H1 (cell line): ENCODE results near the gene NUDCD2. TPM values are rescaled to one million over a fixed set of nuclear protein-coding genes. Genes with fewer than 3 reads are reported as not detected.

Experiments used
- CTCF ChIA-PET: fragments of 300-600 bp; sonication (Branson Sonifier 250); formaldehyde crosslinking; loops from one replicate; lab custom pipeline; 2021; ENCODE audit not compliant: partially characterized antibody; lab: Charles Lee
- POLR2A ChIA-PET: fragments of 300-600 bp; sonication (Branson Sonifier 250); formaldehyde crosslinking; loops from one replicate; lab custom pipeline; 2021; ENCODE audit warnings: inconsistent platforms; ENCODE audit not compliant: partially characterized antibody; lab: Charles Lee
- DNase-seq, 2 experiments: peaks; one replicate each; pipeline versions ENCODE4 v3.0.0 to v3.0.0-alpha.2; 2010 to 2022; ENCODE audit warnings: low spot score in 2 of 2, low read depth in 1 of 2, mixed read lengths in 1 of 2
- FAIRE-seq: peaks from 2 replicates; lab custom pipeline; 2011; peaks lifted over from hg19 to GRCh38; lab: Jason Lieb, UNC
- H2AFZ ChIP-seq: 2 replicates; pipeline ENCODE4 v1.8.1; 2012; ENCODE audit warnings: low read length, inconsistent platforms
- H2AK5ac ChIP-seq: 2 replicates; pipeline ENCODE4 v1.6.1; 2013; ENCODE audit warnings: low read depth, low read length
- H2BK120ac ChIP-seq: replicated peaks from 2 replicates; pipeline ENCODE3; 2013; ENCODE audit warnings: low read depth, low read length, inconsistent platforms
- H2BK12ac ChIP-seq: 2 replicates; pipeline ENCODE4 v1.6.1; 2013; ENCODE audit warnings: low read depth, low read length
- H2BK15ac ChIP-seq: 2 replicates; pipeline ENCODE4 v1.6.1; 2013; ENCODE audit warnings: low read length
- H2BK20ac ChIP-seq: 2 replicates; pipeline ENCODE4 v1.6.1; 2013; ENCODE audit warnings: low read length
- H2BK5ac ChIP-seq: 2 replicates; pipeline ENCODE4 v1.6.1; 2013; ENCODE audit warnings: low read depth, low read length
- H3K14ac ChIP-seq: 2 replicates; pipeline ENCODE4 v1.6.1; 2013; ENCODE audit warnings: inconsistent platforms; ENCODE audit not compliant: insufficient read length
- H3K18ac ChIP-seq: 2 replicates; pipeline ENCODE4 v1.6.1; 2013; ENCODE audit warnings: low read length; ENCODE audit errors: extremely low read depth
- H3K23ac ChIP-seq: 2 replicates; pipeline ENCODE4 v1.6.1; 2013; ENCODE audit warnings: inconsistent platforms; ENCODE audit not compliant: insufficient read length
- H3K23me2 ChIP-seq: 2 replicates; pipeline ENCODE4 v1.6.1; 2013; ENCODE audit warnings: low read depth, low read length
- H3K27ac ChIP-seq: 2 replicates; pipeline ENCODE4 v1.6.1; 2011; ENCODE audit warnings: low read depth, low read length, inconsistent platforms
- H3K27me3 ChIP-seq, 4 experiments: replicated peaks in 1 of 4; 1 replicate in 1 of 4; 2 replicates in 3 of 4; pipeline versions ENCODE4 v1.6.1 to v1.8.1; 2011 to 2013; ENCODE audit warnings: low read length in 3 of 4, mild to moderate bottlenecking in 3 of 4, inconsistent platforms in 2 of 4, mixed read lengths in 2 of 4, moderate library complexity in 1 of 4; ENCODE audit not compliant: control insufficient read depth in 3 of 4, insufficient read depth in 3 of 4; ENCODE audit errors: extremely low read depth in 1 of 4
- H3K36me3 ChIP-seq, 4 experiments: 2 replicates each; pipeline versions ENCODE4 v1.6.1 to v1.8.1; 2011 to 2013; ENCODE audit warnings: mild to moderate bottlenecking in 4 of 4, low read length in 3 of 4, moderate library complexity in 2 of 4, control low read depth in 1 of 4, inconsistent platforms in 1 of 4; ENCODE audit not compliant: insufficient read depth in 4 of 4, control insufficient read depth in 2 of 4
- H3K4ac ChIP-seq: replicated peaks from 2 replicates; pipeline ENCODE3; 2013; ENCODE audit warnings: low read length, low read depth, mixed read lengths, inconsistent platforms; ENCODE audit not compliant: insufficient read length
- H3K4me1 ChIP-seq, 4 experiments: replicated peaks in 1 of 4; 1 replicate in 1 of 4; 2 replicates in 3 of 4; pipeline versions ENCODE4 v1.6.1 to v1.8.1; 2011 to 2013; ENCODE audit warnings: low read length in 3 of 4, inconsistent platforms in 2 of 4, mixed read lengths in 1 of 4; ENCODE audit not compliant: insufficient read depth in 4 of 4, control insufficient read depth in 3 of 4
- H3K4me2 ChIP-seq, 2 experiments: 2 replicates each; pipeline versions ENCODE4 v1.6.1 to v1.8.1; 2011 to 2013; ENCODE audit warnings: low read depth in 2 of 2, low read length in 2 of 2, control low read depth in 1 of 2, inconsistent platforms in 1 of 2, mild to moderate bottlenecking in 1 of 2; ENCODE audit not compliant: insufficient read depth in 1 of 2
- H3K4me3 ChIP-seq, 4 experiments: fragments of 200-600, 300-600 bp in 1 of 4; sonication (generic), shearing (Covaris generic), sonication (Bioruptor Twin) in 1 of 4; 2 replicates each; pipeline versions ENCODE4 v1.5.1 to v1.8.1; 2011 to 2016; ENCODE audit warnings: low read length in 4 of 4, low read depth in 3 of 4, control low read depth in 2 of 4, inconsistent platforms in 2 of 4, mild to moderate bottlenecking in 2 of 4, mixed read lengths in 1 of 4, moderate library complexity in 1 of 4; ENCODE audit not compliant: insufficient read depth in 2 of 4; ENCODE audit errors: extremely low read depth in 1 of 4
- H3K56ac ChIP-seq: replicated peaks from 2 replicates; pipeline ENCODE3; 2013; ENCODE audit warnings: low read depth, mild to moderate bottlenecking, mixed read lengths, low read length, inconsistent platforms; ENCODE audit not compliant: insufficient read length
- H3K79me1 ChIP-seq: 2 replicates; pipeline ENCODE4 v1.6.1; 2013; ENCODE audit warnings: low read depth, low read length, control low read depth
- H3K79me2 ChIP-seq, 2 experiments: 2 replicates each; pipeline versions ENCODE4 v1.6.1 to v1.8.1; 2012 to 2013; ENCODE audit warnings: low read length in 2 of 2, mild to moderate bottlenecking in 2 of 2, inconsistent platforms in 1 of 2; ENCODE audit not compliant: insufficient read depth in 2 of 2, control insufficient read depth in 1 of 2
- H3K9ac ChIP-seq, 4 experiments: replicated peaks in 1 of 4; 1 replicate in 1 of 4; 2 replicates in 3 of 4; pipeline versions ENCODE4 v1.6.1 to v1.8.1; 2011 to 2013; ENCODE audit warnings: low read depth in 3 of 4, low read length in 3 of 4, control low read depth in 2 of 4, mild to moderate bottlenecking in 2 of 4, moderate library complexity in 2 of 4, inconsistent platforms in 1 of 4; ENCODE audit errors: extremely low read depth in 1 of 4
- H3K9me3 ChIP-seq, 2 experiments: 2 replicates each; pipeline versions ENCODE4 v1.6.1 to v1.8.1; 2012 to 2013; ENCODE audit warnings: mild to moderate bottlenecking in 2 of 2, moderate library complexity in 2 of 2, control low read depth in 1 of 2, inconsistent platforms in 1 of 2, low read depth in 1 of 2, low read length in 1 of 2, mixed read lengths in 1 of 2; ENCODE audit not compliant: insufficient read depth in 2 of 2
- H4K20me1 ChIP-seq, 2 experiments: replicated peaks in 1 of 2; 2 replicates each; pipeline versions ENCODE3 to v1.8.1; 2011 to 2013; ENCODE audit warnings: inconsistent platforms in 2 of 2, low read length in 2 of 2, mild to moderate bottlenecking in 1 of 2; ENCODE audit not compliant: insufficient read depth in 2 of 2, control insufficient read depth in 1 of 2
- H4K5ac ChIP-seq: 2 replicates; pipeline ENCODE4 v1.6.1; 2013; ENCODE audit warnings: low read length, low read depth, mixed read lengths, inconsistent platforms; ENCODE audit not compliant: insufficient read length
- H4K8ac ChIP-seq: 2 replicates; pipeline ENCODE4 v1.8.0; 2013; ENCODE audit warnings: mild to moderate bottlenecking, moderate library complexity, low read length, inconsistent platforms; ENCODE audit not compliant: insufficient read depth; ENCODE audit errors: extremely low read depth
- H4K91ac ChIP-seq: replicated peaks from 2 replicates; pipeline ENCODE3; 2013; ENCODE audit warnings: low read length, mixed read lengths, inconsistent platforms; ENCODE audit not compliant: insufficient read length
- BACH1 ChIP-seq: IDR thresholded peaks from 2 replicates; pipeline ENCODE4 v1.6.1; 2012; ENCODE audit warnings: low read length, improper control_type of control experiment
- CBX8 ChIP-seq: fragments of 300-800, 300-1000 bp; sonication (generic); IDR thresholded peaks from 2 replicates; pipeline ENCODE4 v1.7.1; 2016; ENCODE audit warnings: low read depth, low read length, borderline replicate concordance
- CHD1 ChIP-seq: IDR thresholded peaks from 2 replicates; pipeline ENCODE4 v1.6.1; 2012; ENCODE audit warnings: low read depth, low read length, improper control_type of control experiment
- GTF2F1 ChIP-seq: IDR thresholded peaks from 2 replicates; pipeline ENCODE4 v1.6.1; 2012; ENCODE audit warnings: low read depth, low read length, improper control_type of control experiment, borderline replicate concordance
- JUND ChIP-seq: IDR thresholded peaks from 2 replicates; pipeline ENCODE4 v1.6.1; 2011; ENCODE audit warnings: mild to moderate bottlenecking, improper control_type of control experiment, low read length
- NANOG ChIP-seq: IDR thresholded peaks from 2 replicates; pipeline ENCODE4 v1.6.1; 2011; ENCODE audit warnings: low read length, low read depth, mild to moderate bottlenecking, inconsistent platforms; ENCODE audit not compliant: insufficient read depth, poor library complexity, severe bottlenecking
- WGBS, 2 experiments: shearing (Covaris generic) in 1 of 2; methylation state at CpG; one replicate each; pipeline versions ENCODE4 v1.1.6 to v1.1.7; 2013 to 2015; ENCODE audit warnings: low lambda C conversion rate in 2 of 2, mixed read lengths in 2 of 2, inconsistent platforms in 1 of 2, low coverage in 1 of 2, missing lambda C conversion rate in 1 of 2; ENCODE audit not compliant: insufficient replicate concordance in 2 of 2, insufficient coverage in 1 of 2, insufficient read length in 1 of 2; ENCODE audit errors: extremely low coverage in 1 of 2, missing lambda C conversion rate in 1 of 2; 5-methylcytosine and 5-hydroxymethylcytosine counted together
- polyA plus RNA-seq, 7 experiments: library from polyadenylated mRNA; depleted of rRNA in 3 of 7; stranded (reverse) in 5 of 7; unstranded in 2 of 7; fragments of >200 nt in 5 of 7; fragments of 200-250 nt in 2 of 7; gene quantifications; 1 replicate in 5 of 7; 2 replicates in 1 of 7; 4 replicates in 1 of 7; pipeline versions ENCODE4 v1.2.1 to v1.2.3, GENCODE V29; 2011 to 2013; ENCODE audit warnings: missing spikeins in 2 of 7, mixed read lengths in 2 of 7
- total RNA-seq: library from RNA; stranded (reverse); fragmentation: NEBNext Ultra II Directional; extraction: Animal tissue kit (Norgen Biotek cat#: 25700); gene quantifications from 2 replicates; pipeline ENCODE4 v1.2.1, GENCODE V29; 2021

The NUDCD2 gene
- total and polyA plus RNA-seq, 2 of the 8 experiments (the other 6 are each of a cell fraction or from before 2014, with no cell fraction given), result 12.2 to 59.5 TPM

DNA sequence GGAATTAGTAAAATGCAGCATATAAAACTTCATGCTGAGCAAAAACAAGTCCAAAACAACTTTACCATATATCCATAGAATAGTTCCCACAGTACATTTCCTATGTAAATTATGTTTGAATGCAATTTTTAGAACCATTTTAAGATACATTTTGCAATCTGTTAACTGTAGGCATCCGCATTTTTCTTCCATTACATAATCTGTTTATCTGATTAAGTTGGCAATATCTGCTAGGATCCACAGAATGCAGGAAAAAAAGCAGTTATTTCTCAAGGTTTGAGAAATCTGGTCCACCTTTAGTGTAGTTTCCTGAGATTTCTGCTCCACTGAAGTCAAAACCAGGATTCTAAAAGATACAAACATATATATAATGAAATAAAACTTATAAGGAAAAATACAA, 6.2 kb downstream of the NUDCD2 start:
- WGBS, 2 experiments, result 88% methylated on average over 1 of the region's 1 CpG; no CpG with 5 or more reads in 1 of the 2 experiments
- POLR2A ChIA-PET, result interaction anchor here (1.7 to 9.6 kb wide), 2 partner anchors 12 to 15 kb away, joined by 4 to 189 read pairs; partner anchors contain the start of gene CCNG1
- Histone ChIP-seq H2AK5ac (no peak overlapping the region), H3K4me3 (no peak overlapping the region), H3K14ac (no peak overlapping the region), H4K91ac (no peak overlapping the region), H4K5ac (no peak overlapping the region), H3K4me1 (peaks cover 0 to 3% (median 0%) of the 10 kb centered on the region in 4 experiments; a peak in 2 of 7 replicates), H3K27me3 (no peaks in the 10 kb centered on the region), H3K18ac (no peak overlapping the region), H3K9me3 (no peaks in the 10 kb centered on the region), H2BK5ac (no peak overlapping the region), H3K4me2 (no peak overlapping the region), H4K8ac (no peak overlapping the region), H2BK15ac (no peak overlapping the region), H3K23ac (no peak overlapping the region), H3K79me1 (no peaks in the 10 kb centered on the region; the same call in 1 of the 2 replicates), H3K79me2 (peaks cover under 1 to 17% of the 10 kb centered on the region in 2 experiments; a peak in 3 of 4 replicates), H4K20me1 (no peaks in the 10 kb centered on the region), H3K4ac (no peak overlapping the region), H3K36me3 (peaks cover 2 to 56% (median 11%) of the 10 kb centered on the region in 4 experiments; a peak in 5 of 8 replicates), H3K23me2 (peaks cover 2% of the 10 kb centered on the region; the same call in 1 of the 2 replicates), H3K56ac (no peak overlapping the region), H3K27ac (no peak overlapping the region), H2BK120ac (no peak overlapping the region), H3K9ac (no peak overlapping the region), H2BK12ac (no peak overlapping the region), H2BK20ac (no peak overlapping the region), H2AFZ (no peak overlapping the region)
- FAIRE-seq (no peak), DNase-seq (no peak)
- CTCF ChIA-PET, result no interaction called here
- TF ChIP-seq BACH1, result no peak
- no peak for TF ChIP-seq CBX8
- TF ChIP-seq NANOG, result no peak
- TF ChIP-seq JUND, result no peak
- TF ChIP-seq GTF2F1, result no peak
- no peak for TF ChIP-seq CHD1
